HG03571 (cell line): ENCODE data around the gene DNAJC11.
"Not testable (repeated sequence)": the region's sequence is repeated elsewhere in the genome, so short reads cannot be mapped to it uniquely, and the experiment has no call there.

ENCODE experiments used
- ATAC-seq: cut with Tn5 transposase; IDR thresholded peaks from one replicate; pipeline ENCODE4 v1.9.1; 2021; ENCODE audit not compliant: unreplicated experiment

DNAJC11 gene, protein sequence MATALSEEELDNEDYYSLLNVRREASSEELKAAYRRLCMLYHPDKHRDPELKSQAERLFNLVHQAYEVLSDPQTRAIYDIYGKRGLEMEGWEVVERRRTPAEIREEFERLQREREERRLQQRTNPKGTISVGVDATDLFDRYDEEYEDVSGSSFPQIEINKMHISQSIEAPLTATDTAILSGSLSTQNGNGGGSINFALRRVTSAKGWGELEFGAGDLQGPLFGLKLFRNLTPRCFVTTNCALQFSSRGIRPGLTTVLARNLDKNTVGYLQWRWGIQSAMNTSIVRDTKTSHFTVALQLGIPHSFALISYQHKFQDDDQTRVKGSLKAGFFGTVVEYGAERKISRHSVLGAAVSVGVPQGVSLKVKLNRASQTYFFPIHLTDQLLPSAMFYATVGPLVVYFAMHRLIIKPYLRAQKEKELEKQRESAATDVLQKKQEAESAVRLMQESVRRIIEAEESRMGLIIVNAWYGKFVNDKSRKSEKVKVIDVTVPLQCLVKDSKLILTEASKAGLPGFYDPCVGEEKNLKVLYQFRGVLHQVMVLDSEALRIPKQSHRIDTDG

DNA sequence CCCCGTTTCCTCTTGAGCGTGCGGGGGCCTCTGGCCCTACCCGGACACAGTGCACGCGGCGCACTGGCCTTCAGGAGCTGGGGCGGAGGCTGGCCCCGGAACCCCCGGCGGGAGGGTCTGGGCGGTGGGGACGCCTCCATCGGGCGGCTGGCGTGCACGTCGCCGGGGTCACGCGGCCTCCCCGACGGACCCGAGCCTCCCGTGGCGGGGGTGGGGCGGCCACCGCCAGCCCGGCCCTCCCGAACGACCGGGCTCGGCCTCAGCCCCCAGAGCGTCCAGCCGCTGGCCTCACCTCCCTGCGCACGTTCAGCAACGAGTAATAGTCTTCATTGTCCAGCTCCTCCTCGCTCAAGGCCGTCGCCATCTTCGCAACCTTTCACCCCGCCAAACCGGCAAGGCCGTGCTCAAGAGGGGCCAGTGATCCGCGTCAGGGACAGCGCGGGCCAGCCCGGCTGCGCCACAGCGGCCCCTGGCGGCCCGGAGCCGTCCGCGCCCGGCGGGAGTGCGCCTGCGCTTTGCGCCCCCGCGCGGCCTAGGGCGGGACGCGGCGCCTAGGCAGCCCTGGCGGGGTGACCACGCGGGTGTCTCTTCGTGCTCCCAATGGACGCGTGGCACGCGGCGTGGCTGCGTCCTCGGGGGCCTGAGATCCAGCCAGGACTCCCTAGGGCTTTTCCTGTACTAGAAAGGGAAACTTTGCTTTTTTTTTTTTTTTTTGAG lies at the start of gene DNAJC11:
TSS of gene DNAJC11 (minus strand) at position 380 of the 717 bp plus-strand sequence. CDS start at position 364, 16 bp downstream.
- ATAC-seq = peak; percentile 89

DNA sequence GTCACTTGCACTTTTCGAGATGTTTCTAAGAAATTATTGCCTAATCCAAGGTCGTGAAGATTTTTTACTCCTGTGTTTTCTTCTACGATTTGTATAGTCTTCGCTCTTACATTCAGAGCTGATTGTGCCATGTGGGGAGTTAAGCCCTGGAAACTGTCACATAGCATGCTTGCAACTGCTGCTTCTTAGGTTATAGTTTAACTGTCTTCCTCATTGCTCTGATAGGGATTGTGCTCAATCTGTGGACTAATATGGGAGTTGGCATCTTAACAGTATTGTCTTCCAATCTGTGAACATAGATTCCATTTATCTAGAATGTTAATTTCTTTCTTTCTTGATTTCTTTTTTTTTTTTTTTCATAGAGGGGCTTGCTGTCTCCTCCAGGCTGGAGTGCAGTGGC lies 48.9 kb upstream of the DNAJC11 start:
- ATAC-seq = no peak

DNA sequence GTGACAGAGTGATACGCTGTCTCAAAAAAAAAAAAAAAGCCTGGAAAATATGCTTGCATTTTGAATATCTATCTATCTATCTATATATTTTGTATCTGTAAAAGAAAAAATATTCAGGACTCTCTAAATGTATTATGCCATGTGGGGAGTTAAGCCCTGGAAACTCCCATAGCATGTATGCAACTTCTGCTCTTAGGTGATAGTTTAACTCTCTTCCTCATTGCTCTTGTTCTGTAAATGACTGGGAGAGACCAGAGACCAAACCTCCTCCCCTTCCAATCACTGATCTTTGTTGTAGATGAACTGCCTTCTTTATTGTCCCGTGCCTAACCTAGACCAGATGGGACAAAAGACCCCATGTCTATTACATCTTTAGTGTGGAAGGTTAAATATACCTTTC lies 46.1 kb upstream of the DNAJC11 start:
- no peak for ATAC-seq

DNA sequence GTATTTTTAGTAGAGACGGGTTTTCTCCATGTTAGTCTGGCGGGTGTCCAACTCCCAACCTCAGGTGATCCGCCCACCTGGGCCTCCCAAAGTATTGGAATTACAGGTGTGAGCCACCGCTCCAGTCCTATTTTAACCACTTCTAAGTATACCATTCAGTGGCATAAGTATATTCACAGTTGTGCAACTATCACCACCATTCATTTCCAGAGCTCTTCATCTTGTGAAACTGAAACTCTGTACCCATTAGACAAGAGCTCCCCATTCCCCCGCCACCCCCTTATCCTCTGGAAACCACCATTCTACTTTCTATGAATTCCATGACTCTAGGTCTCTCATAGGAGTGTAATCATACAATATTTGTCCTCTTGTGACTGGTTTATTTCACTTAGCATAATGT lies 43.5 kb upstream of the DNAJC11 start:
- ATAC-seq = no peak

DNA sequence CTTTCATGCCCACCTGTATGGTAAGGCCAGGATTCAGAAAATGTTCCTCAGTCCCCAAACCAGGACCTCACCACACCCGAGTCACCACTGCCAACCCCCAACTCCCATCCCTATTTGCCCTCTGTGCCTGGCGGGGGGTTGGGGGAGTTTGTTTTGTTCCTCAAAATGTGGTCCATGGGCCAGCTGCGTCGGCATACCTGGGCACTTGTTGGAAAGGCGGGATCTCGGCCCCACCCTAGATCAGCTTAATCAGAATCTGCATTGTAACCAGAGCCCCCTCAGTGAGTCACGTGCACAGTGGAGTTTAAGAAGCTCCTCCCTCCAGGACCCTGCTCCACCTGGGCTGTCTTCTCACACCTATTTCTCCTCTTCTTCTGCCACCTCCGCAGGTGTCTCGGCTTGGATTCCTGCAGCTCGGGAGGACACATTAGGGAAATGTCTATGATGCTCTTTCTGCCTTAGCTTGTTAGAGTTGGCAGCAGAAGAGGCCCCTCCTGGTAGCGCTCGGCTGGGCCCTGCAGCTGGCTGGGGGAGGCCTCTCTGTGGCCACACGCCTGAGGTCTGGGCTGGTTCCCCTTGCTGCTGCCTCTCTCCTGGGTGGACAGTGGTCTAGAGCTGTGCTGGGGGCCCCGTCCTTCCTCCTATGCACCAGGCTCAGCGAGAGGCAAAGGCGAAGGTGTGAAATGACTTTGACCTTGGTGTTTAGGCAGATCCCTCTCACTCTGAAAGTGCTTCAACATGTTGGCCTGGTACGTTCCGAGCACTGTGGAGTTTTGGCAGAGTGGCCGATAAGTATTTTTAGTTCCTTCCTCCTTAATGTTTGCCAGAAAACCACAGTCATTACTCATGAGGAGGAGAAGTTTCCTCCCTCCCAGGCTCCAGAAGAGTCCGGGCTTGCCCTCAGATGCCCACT lies 41.8 kb upstream of the DNAJC11 start:
- ATAC-seq = no peak

DNA sequence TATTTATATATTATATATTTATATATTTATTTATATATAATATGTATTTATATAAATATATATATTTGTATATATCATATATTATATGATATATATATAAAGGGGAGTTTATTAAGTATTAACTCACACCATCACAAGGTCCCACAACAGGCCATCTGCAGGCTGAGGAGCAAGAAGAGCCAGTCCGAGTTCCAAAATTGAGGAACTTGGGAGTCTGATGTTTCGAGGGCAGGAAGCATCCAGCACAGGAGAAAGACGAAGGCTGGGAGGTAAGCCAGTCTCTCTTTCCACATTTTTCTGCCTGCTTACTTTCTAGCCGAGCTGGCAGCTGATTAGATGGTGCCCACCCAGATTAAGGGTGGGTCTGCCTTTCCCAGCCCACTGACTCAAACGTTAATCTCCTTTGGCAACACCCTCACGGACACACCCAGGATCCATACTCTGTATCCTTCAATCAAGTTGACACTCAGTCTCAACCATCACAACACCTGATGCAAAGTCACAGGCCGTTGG lies 41.1 kb upstream of the DNAJC11 start:
- not testable (repeated sequence) for ATAC-seq

DNA sequence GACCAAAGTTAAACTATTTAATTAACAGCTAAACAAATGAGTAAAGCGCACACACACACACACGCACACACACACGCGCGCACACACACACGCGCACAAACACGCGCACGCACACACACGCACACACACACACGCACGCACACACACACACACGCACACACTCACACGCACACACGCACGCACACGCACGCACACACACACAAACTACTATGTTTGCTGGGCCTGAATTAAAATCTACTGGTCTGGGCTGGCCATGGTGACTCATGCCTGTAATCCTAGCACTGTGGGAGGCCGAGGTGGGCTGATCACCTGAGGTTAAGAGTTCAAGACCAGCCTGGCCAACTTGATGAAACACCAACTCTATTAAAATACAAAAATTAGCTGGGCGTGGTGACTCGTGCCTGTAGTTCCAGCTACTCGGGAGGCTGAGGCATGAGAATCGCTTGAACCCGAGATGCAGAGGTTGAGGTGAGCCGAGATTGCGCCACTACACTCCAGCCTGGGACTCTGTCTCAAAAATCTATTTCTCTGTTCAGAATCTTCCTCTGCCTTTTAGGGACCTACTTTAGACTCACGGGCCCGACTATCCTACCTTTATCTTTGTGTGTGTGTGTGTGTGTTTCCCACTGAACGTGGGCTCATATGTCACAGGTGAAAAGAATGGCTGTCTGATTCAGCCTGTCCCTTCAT lies 37.5 kb upstream of the DNAJC11 start:
- no peak for ATAC-seq

DNA sequence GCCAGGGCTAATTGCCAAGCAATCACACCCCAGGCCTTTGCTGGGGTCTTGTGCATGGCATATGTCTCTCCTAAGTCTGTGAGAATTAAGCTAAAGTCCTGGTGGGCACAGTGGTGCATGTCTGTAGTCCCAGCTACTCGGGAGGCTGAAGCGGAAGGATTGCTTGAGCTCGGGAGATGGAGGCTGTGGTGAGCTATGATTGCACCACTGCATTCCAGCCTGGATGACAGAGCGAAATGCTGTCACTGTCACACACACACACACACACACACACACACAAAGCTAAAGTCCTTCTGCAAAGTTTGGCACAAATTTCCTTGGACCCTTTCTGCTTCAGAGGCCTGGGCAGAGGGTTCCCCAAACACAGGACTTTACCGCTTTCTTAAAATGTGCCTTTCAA lies 31.3 kb upstream of the DNAJC11 start:
- no peak for ATAC-seq

DNA sequence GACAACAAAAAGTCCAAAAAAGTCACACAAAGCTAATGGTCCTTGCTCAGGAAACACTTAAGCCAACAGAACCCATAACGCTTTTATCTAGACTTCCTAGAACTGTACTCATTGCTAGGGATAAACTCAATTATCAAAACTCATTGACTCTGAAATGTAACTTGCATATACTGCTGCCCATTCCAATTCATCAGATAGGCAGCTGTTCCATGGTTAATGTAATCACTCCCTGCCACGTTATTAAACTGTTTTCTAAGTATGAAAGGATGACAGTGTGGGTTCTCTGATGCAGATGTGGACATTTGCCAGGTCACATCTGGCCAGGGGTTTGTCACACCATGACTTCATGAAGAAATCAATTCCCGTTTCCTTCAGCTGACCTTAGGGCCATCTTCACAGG lies 30.3 kb upstream of the DNAJC11 start:
- ATAC-seq = no peak

DNA sequence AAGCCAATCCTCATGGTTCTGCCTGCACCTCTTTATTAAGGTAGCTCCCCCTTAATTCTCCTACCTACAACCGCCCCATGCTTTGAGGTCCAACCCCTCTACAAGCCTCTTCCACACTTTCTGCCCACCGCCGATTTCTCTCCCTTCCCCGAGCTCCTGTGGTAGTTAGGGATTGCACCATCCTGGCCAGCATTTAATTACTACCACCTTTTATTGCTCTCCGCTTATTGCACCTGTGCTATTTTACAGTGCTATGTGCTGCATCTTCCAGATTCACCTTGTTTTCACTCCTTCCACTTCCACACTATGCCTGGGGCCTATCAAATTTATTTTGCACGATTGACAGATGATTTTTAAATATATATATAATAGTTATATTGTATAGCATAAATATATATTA lies 29.3 kb upstream of the DNAJC11 start:
- no peak for ATAC-seq

DNA sequence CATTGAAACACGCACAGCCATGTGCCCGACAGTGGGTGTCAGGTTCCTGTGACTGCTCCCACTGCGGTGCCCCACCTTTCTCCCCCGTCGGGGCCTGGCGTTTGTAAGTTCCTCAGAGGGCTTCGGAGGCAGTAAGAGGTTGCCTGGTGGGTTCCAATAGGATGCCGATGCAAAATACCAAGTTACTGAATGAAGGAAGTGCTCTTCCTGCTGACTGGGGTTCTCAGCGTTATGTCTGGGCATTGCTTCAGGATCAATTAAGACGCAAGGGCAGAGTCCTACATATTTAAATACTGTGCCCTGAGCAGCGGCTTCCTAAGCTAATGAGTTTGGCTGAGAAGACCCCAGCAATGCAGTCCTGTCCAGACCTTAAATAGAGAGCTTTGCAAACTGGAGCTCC lies 28.9 kb upstream of the DNAJC11 start:
- no peak for ATAC-seq

DNA sequence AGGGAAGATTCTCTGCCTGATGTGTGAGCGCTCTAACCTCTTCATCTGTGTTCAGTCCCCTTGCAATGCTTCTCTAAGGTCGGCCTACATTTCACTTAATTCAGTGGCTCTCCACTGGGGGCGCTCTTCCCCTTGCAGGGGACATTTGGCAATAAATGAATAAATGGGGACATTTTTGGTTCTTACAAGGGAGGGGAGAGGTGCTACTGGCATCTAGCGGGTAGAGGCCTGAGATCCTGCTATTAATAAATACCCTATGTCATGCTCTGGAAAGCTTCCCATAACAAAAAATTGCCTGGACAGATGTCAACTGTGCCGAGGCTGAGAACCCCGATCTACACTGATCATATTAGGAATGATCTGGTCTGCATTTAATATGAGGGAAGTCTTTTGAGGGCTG lies 25.9 kb upstream of the DNAJC11 start:
- ATAC-seq = no peak

DNA sequence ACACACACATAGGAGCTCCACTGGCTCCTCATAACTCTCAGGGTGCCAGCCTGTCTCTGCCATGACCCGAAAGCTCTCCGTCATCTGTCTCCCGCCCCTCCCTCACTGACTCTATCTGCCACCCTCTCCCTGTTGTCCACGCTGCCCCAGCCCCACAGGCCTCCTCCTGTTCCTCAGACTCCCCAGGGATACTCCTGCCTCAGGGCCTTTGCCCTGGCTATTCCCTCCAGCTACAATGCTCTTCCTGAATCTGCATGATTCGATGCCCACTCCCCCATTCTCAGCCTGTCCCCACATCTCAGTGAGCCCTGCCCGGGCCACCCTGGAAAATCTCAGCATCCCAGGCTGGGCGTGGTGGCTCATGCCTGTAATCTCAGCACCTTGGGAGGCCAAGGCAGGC lies 24.6 kb upstream of the DNAJC11 start:
- no peak for ATAC-seq

DNA sequence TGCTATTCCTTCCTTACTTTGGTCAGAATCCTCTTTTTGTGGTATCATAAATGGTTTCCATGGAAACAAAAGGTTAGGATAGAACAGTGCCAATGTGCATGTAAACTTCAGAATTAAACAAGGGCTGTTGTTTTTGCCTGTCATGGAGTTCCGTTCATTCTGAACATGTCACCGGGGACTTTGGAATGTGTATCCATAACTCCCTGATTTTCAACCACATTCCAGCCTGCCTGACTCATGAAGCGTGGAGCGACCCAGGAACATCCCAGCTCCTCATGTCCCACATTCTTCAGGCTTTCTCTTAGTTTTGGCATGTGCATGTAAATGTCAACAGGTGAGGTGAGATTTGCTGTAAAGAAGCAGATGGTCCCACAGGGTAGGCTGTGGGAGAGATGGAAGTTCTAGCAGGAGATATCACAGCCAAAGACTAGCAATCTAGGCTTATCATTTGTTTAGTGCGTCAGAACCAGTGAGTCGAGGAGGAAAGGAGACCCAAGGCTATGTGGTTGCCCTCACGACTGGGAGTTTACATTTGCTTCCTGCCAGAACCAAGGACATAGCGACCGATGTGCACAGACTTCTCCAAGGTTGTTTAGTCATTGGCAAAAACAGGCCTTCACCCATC lies 23.0 kb upstream of the DNAJC11 start:
- ATAC-seq = no peak

DNA sequence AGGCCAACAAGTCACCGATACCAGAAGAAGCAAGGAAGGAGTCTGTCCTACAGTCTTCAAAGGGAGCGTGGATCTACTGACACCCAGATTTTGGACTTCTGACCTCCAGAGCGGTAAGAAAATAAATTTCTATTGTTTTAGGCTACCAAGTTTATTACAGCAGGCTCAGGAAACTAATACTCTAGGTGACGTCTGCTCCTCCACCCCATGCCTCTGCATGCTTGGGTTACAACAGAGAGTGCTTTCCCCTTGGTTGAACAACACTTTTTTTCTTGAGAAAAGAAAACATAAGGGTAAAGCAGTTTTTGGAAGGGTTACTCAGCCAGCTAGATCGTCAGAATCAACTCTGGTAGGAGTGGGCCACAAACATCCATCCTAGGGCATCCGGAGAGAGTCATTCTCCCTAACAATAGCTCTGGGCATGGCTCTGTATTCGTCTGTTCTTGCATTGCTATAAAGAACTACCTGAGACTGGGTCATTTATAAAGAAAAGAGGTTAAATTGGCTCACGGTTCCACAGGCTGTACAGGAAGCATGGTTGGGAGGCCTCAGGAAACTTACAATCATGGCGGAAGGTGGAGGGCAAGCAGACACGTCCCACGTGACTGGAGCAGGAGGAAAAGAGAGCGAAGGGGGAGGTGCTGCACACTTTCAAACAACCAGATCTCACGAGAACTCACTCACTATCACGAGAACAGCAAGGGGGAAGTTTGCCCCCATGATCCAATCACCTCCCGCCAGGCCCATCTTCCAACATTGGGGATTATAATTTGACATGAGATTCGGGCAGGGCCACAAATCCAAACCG lies 22.2 kb upstream of the DNAJC11 start:
- no peak for ATAC-seq

DNA sequence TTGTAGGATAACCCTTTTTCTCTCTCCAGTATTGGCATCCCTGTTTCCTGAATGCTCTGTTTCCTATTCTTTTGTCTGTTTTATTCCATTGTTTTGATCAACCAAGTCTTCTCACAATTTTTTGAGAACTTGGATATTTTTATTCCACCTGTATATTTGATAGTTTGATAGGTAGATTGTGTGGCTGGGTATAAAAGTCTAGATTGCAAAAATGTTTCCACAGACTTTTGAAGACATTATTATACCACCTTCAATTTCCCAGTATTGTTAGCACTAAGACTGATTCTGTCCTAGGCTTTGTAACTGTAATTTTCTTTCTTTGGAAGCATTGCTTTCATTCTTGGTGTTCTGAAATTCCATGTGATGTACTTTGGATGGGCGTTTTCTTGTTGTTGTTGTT lies 9.6 kb upstream of the DNAJC11 start:
- no peak for ATAC-seq

DNA sequence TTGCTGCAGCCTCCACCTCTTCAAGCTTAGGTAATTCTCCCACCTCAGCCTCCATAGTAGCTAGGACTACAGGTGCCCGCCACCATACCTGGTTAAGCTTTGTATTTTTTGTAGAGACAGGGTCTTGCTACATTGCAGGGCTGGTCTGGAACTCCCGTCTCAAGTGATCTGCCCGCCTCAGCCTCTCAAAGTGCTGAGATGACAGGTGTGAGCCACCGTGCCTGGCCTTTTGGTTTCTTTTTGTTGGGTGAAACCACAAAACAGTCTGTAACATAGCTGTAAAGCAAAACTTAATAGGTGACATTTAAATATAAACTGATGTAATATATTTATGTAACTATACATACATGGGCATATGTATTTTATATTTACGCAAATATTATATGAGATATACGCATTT lies 3.1 kb upstream of the DNAJC11 start:
- ATAC-seq = no peak

DNA sequence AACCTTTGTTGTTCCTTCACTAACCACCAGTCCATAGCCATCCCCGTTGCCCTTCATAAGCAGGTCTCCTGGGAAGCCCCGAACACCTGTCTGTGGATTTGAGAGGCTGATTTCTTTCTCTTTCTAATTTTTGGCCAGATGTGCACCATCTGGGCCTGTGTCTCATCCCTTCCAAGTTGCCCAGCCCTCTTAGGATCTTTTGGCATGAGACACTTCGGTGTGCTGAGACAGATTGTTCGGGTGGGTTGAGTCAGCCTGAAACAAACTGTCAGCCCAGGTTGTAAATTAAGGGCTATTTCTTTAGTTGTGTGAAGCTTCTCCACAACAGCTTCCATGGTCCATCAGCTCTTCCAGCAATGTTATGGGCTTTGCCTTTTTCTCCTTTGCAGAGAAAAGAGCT lies 1.4 kb upstream of the DNAJC11 start:
- ATAC-seq = no peak

DNA sequence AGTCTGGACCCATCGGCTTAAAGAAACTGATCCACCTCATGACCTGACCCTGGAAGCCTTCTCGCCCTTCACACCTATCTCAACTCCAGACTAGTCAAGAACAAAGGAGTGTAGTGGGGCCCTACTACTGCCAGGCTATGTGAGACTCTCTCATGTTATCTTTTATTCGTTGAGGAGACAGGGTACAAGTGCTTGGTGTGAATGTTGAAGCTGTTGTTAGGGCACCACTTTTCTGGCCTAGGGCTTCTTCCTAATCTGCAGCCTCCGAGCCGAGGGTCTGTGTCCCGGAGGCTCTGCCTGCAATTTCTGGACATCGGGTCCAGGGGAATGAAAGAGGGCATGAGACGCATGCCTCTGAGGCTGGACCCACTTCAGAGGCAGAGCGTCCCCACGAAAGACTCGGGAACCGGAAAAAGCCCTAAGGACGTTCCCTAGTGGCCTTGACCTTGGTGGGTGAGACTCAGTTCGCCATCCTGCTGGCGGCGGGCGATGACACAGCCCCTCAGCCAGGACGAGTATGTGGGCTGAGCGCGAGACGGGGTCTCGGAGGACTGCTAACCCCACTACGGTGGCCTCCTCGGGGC lies 671 bp downstream of the DNAJC11 start:
- ATAC-seq = no peak
